GM23338 (cell line): ENCODE results near the gene EARS2. TPM values are rescaled to one million over a fixed set of nuclear protein-coding genes. Genes with fewer than 3 reads are reported as not detected.

Experiments
- ATAC-seq: fragments of 200-7000 bp; cut with Tn5 transposase; 3 replicates; pipeline ENCODE4 v1.9.1; 2020
- DNase-seq: peaks from one replicate; pipeline ENCODE4 v3.0.0-alpha.2; 2015; ENCODE audit warnings: low spot score
- H2AFZ ChIP-seq: fragments of 200-600 bp; sonication (generic); 2 replicates; pipeline ENCODE4 v1.8.0; 2016; ENCODE audit warnings: antibody characterized with exemption, mild to moderate bottlenecking, moderate library complexity
- H3F3A ChIP-seq: fragments of 200-600 bp; sonication (generic); replicated peaks from 2 replicates; pipeline ENCODE4 v1.8.0; 2017; ENCODE audit warnings: antibody characterized with exemption, mixed run types, low read depth
- H3K27ac ChIP-seq: fragments of 200-600 bp; sonication (generic); 2 replicates; pipeline ENCODE4 v1.6.1; 2016; ENCODE audit warnings: low read depth
- H3K27me3 ChIP-seq: fragments of 200-600 bp; sonication (generic); 2 replicates; pipeline ENCODE4 v1.8.0; 2016; ENCODE audit warnings: mild to moderate bottlenecking, mixed run types, moderate library complexity; ENCODE audit not compliant: insufficient read depth
- H3K36me3 ChIP-seq: fragments of 200-600 bp; sonication (generic); 2 replicates; pipeline ENCODE4 v1.8.0; 2016; ENCODE audit warnings: mild to moderate bottlenecking; ENCODE audit not compliant: insufficient read depth
- H3K4me1 ChIP-seq: fragments of 200-600 bp; sonication (generic); 2 replicates; pipeline ENCODE4 v1.8.0; 2016; ENCODE audit warnings: mild to moderate bottlenecking, moderate library complexity; ENCODE audit not compliant: insufficient read depth
- H3K4me2 ChIP-seq: fragments of 200-600 bp; sonication (generic); 2 replicates; pipeline ENCODE4 v1.7.1; 2017; ENCODE audit warnings: mixed run types
- H3K4me3 ChIP-seq: fragments of 200-600 bp; sonication (generic); 2 replicates; pipeline ENCODE4 v1.6.1; 2016; ENCODE audit warnings: mixed run types
- H3K79me2 ChIP-seq: fragments of 200-600 bp; sonication (generic); replicated peaks from 2 replicates; pipeline ENCODE4 v1.8.0; 2017; ENCODE audit warnings: mild to moderate bottlenecking; ENCODE audit not compliant: insufficient read depth
- H3K9me2 ChIP-seq: fragments of 200-600 bp; sonication (generic); 2 replicates; pipeline ENCODE4 v1.8.0; 2017; ENCODE audit not compliant: insufficient read depth
- H4K20me1 ChIP-seq: fragments of 200-600 bp; sonication (generic); replicated peaks from 2 replicates; pipeline ENCODE4 v1.8.0; 2017; ENCODE audit warnings: mild to moderate bottlenecking; ENCODE audit not compliant: insufficient read depth
- H3K27ac Mint-ChIP-seq: 2 replicates; pipeline ENCODE4 v1.8.0; 2020; ENCODE audit warnings: inconsistent platforms, mild to moderate bottlenecking, moderate library complexity, mixed read lengths
- H3K27me3 Mint-ChIP-seq: 3 replicates; pipeline ENCODE4 v1.8.0; 2022; ENCODE audit warnings: low read depth, mild to moderate bottlenecking, moderate library complexity, mixed read lengths, inconsistent platforms; ENCODE audit not compliant: insufficient read depth, poor library complexity
- H3K36me3 Mint-ChIP-seq: 3 replicates; pipeline ENCODE4 v1.8.0; 2021; ENCODE audit warnings: low read depth, mild to moderate bottlenecking, inconsistent platforms, moderate library complexity, mixed read lengths
- H3K4me1 Mint-ChIP-seq: 3 replicates; pipeline ENCODE4 v1.8.0; 2020; ENCODE audit warnings: mild to moderate bottlenecking, inconsistent platforms, mixed read lengths
- H3K4me3 Mint-ChIP-seq: 3 replicates; pipeline ENCODE4 v1.8.0; 2021; ENCODE audit warnings: moderate library complexity, mild to moderate bottlenecking, inconsistent platforms, mixed read lengths
- H3K9me3 Mint-ChIP-seq: 3 replicates; pipeline ENCODE4 v1.8.0; 2020; ENCODE audit warnings: moderate library complexity, mild to moderate bottlenecking, inconsistent platforms, mixed read lengths
- CREB1 ChIP-seq: fragments of 250-450 bp; sonication (Bioruptor Pico); IDR thresholded peaks from 2 replicates; pipeline ENCODE4 v1.5.0; 2020; ENCODE audit warnings: low read depth, mild to moderate bottlenecking, moderate library complexity
- CTCF ChIP-seq, 2 experiments: fragments of 200-600 bp in 1 of 2; sonication (generic) in 1 of 2; conservative IDR thresholded peaks; 2 replicates each; pipeline versions ENCODE4 v1.5.1 to v1.6.1; 2016 to 2017; ENCODE audit warnings: antibody characterized with exemption in 2 of 2, low read depth in 2 of 2, mild to moderate bottlenecking in 2 of 2, moderate library complexity in 1 of 2
- ETS1 ChIP-seq: IDR thresholded peaks from 2 replicates; pipeline ENCODE4 v1.6.1; 2016; ENCODE audit warnings: antibody characterized with exemption
- EZH2phosphoT487 ChIP-seq: fragments of 200-600 bp; sonication (generic); IDR thresholded peaks from one replicate; pipeline ENCODE4 v1.8.1; 2018; ENCODE audit warnings: antibody characterized with exemption; ENCODE audit not compliant: unreplicated experiment
- JUNB ChIP-seq: IDR thresholded peaks from one replicate; pipeline ENCODE4 v1.6.1; 2016; ENCODE audit warnings: antibody characterized with exemption; ENCODE audit not compliant: unreplicated experiment
- NANOG ChIP-seq: IDR thresholded peaks from 2 replicates; pipeline ENCODE4 v1.6.1; 2016; ENCODE audit warnings: antibody characterized with exemption, borderline replicate concordance
- ZNF114 ChIP-seq: fragments of 250-450 bp; sonication (Bioruptor Pico); IDR thresholded peaks from 2 replicates; pipeline ENCODE4 v1.5.0; 2020; ENCODE audit warnings: mild to moderate bottlenecking, moderate library complexity
- ZNF462 ChIP-seq: fragments of 250-450 bp; sonication (Bioruptor Pico); IDR thresholded peaks from 2 replicates; pipeline ENCODE4 v1.5.0; 2020; ENCODE audit warnings: mild to moderate bottlenecking, moderate library complexity
- polyA plus RNA-seq: library from polyadenylated mRNA; unstranded; fragments of >200 nt; fragmentation: Nextera tagmentation; extraction: Ambion mirVana; gene quantifications from 2 replicates; pipeline ENCODE4 v1.2.1, GENCODE V29; 2016
- total RNA-seq: library from RNA; depleted of rRNA; stranded (reverse); fragments of >200 nt; shearing (Covaris generic); gene quantifications from 2 replicates; pipeline ENCODE4 v1.2.3, GENCODE V29; 2014

Gene EARS2
- total and polyA plus RNA-seq, 2 experiments from 2014 or later, result 22.6 to 89.1 TPM

GRCh38 chr16:23566724-23567123, 9.6 kb upstream of the EARS2 start (continued):
- TF ChIP-seq ZNF462 (CRISPR knock-in tag) (no peak), CREB1 (CRISPR knock-in tag) (no peak), ETS1 (no peak), ZNF114 (CRISPR knock-in tag) (no peak), EZH2phosphoT487 (no peak)

- no peaks in the 10 kb centered on the region; the same call in 2 of the 3 replicates for H3K4me1 Mint-ChIP-seq
- TF ChIP-seq JUNB, result no peak
- no peak for TF ChIP-seq CTCF (conservative IDR thresholded peaks at IDR 0.05; ENCODE audit: low read depth in 2 of 2)
- TF ChIP-seq EZH2phosphoT487, result no peak
- no peak for TF ChIP-seq NANOG
- no peak for TF ChIP-seq ZNF114 (CRISPR knock-in tag)
These were observed 7.6 kb upstream of the EARS2 start for GRCh38 chr16:23564575-23565363.

More at GRCh38 chr16:23564575-23565363, 7.6 kb upstream of the EARS2 start:
- no peaks in the 10 kb centered on the region for H3K9me3 Mint-ChIP-seq
- H3K4me3 ChIP-seq, result no peak overlapping the region
- H3K27me3 Mint-ChIP-seq, result no peaks in the 10 kb centered on the region
- H3K4me2 ChIP-seq, result no peak overlapping the region
- H3K27ac Mint-ChIP-seq, result no peak overlapping the region
- H3K36me3 Mint-ChIP-seq, result peaks cover 87% of the 10 kb centered on the region
- H3K4me1 ChIP-seq, result no peaks in the 10 kb centered on the region
- peaks cover 18% of the 10 kb centered on the region for H4K20me1 ChIP-seq
- H2AFZ ChIP-seq, result no peak overlapping the region
- peaks cover 66% of the 10 kb centered on the region for H3K36me3 ChIP-seq
- H3K27ac ChIP-seq, result no peak overlapping the region
- peaks cover 34% of the 10 kb centered on the region for H3K79me2 ChIP-seq
- H3K9me2 ChIP-seq, result no peaks in the 10 kb centered on the region
- ATAC-seq (no peak), DNase-seq (no peak)
- H3K27me3 ChIP-seq, result no peaks in the 10 kb centered on the region
- H3K4me3 Mint-ChIP-seq, result no peak overlapping the region
- peaks cover 11% of the 10 kb centered on the region; the same call in 1 of the 2 replicates for H3F3A ChIP-seq
